T-cell (primary cell): ENCODE results near the gene ADCY10. TPM values are rescaled to one million over a fixed set of nuclear protein-coding genes. Genes with fewer than 3 reads are reported as not detected.

ENCODE experiments used
- ATAC-seq, 4 experiments: fragments of 200-7000 bp in 3 of 4; fragments of 150-1000 bp in 1 of 4; cut with Tn5 transposase; replicated peaks in 1 of 4; 1 replicate in 3 of 4; 2 replicates in 1 of 4; pipeline ENCODE4 v1.10.0; 2021; ENCODE audit warnings: moderate library complexity in 3 of 4, mild to moderate bottlenecking in 2 of 4, moderate number of reproducible peaks in 1 of 4
- CTCF ChIA-PET, 2 donors: fragments of 300-600 bp; sonication (Branson Sonifier 250); formaldehyde crosslinking; loops; one replicate each; lab custom pipeline; 2022; ENCODE audit warnings: antibody characterized with exemption in 2 of 2; lab: Charles Lee
- POLR2A ChIA-PET, 2 donors: fragments of 300-600 bp; sonication (Branson Sonifier 250); formaldehyde crosslinking; loops; one replicate each; lab custom pipeline; 2022; ENCODE audit warnings: antibody characterized with exemption in 2 of 2; lab: Charles Lee
- DNase-seq, 35 experiments: peaks; one replicate each; pipeline versions ENCODE4 v3.0.0 to v3.0.0-alpha.2; 2013 to 2023
- H3K27ac ChIP-seq: one replicate; pipeline ENCODE4 v1.5.1; 2013; ENCODE audit warnings: low read length
- H3K27me3 ChIP-seq, 2 experiments: replicated peaks in 1 of 2; 1 replicate in 1 of 2; 2 replicates in 1 of 2; pipeline versions ENCODE4 v1.6.1 to v1.7.0; 2013; ENCODE audit warnings: low read length in 1 of 2, mixed read lengths in 1 of 2; ENCODE audit not compliant: control insufficient read depth in 2 of 2, insufficient read depth in 2 of 2; ENCODE audit errors: extremely low read depth in 1 of 2
- H3K36me3 ChIP-seq, 2 donors: 1 replicate in 1 of 2; 2 replicates in 1 of 2; pipeline versions ENCODE4 v1.6.1 to v1.7.0; 2013; ENCODE audit warnings: low read length in 1 of 2; ENCODE audit not compliant: control insufficient read depth in 2 of 2, insufficient read depth in 1 of 2; ENCODE audit errors: extremely low read depth in 1 of 2
- H3K4me1 ChIP-seq, 2 experiments: 1 replicate in 1 of 2; 2 replicates in 1 of 2; pipeline versions ENCODE4 v1.6.1 to v1.7.0; 2013; ENCODE audit warnings: low read length in 2 of 2, mixed read lengths in 1 of 2; ENCODE audit not compliant: insufficient read depth in 2 of 2, control insufficient read depth in 1 of 2; ENCODE audit errors: extremely low read depth in 1 of 2
- H3K4me3 ChIP-seq, 2 donors: 1 replicate in 1 of 2; 2 replicates in 1 of 2; pipeline versions ENCODE4 v1.5.1 to v1.7.0; 2013; ENCODE audit warnings: mild to moderate bottlenecking in 2 of 2, low read length in 1 of 2, moderate library complexity in 1 of 2; ENCODE audit not compliant: control insufficient read depth in 1 of 2; ENCODE audit errors: extremely low read depth in 1 of 2
- H3K9me3 ChIP-seq: 2 replicates; pipeline ENCODE4 v1.7.0; 2013
- H3K27ac Mint-ChIP-seq, 2 donors: one replicate each; pipeline ENCODE4 v1.8.0; 2020 to 2021; ENCODE audit warnings: mild to moderate bottlenecking in 2 of 2, mixed read lengths in 2 of 2
- H3K27me3 Mint-ChIP-seq, 2 donors: one replicate each; pipeline ENCODE4 v1.8.0; 2021 to 2022; ENCODE audit warnings: mixed read lengths in 2 of 2
- H3K36me3 Mint-ChIP-seq: one replicate; pipeline ENCODE4 v1.8.0; 2021; ENCODE audit warnings: mixed read lengths
- H3K4me1 Mint-ChIP-seq, 3 donors: one replicate each; pipeline ENCODE4 v1.8.0; 2020 to 2022; ENCODE audit warnings: mixed read lengths in 3 of 3, mild to moderate bottlenecking in 1 of 3
- H3K4me3 Mint-ChIP-seq, 3 donors: one replicate each; pipeline ENCODE4 v1.8.0; 2020 to 2022; ENCODE audit warnings: mild to moderate bottlenecking in 3 of 3, mixed read lengths in 3 of 3, moderate library complexity in 3 of 3
- H3K9me3 Mint-ChIP-seq, 3 donors: one replicate each; pipeline ENCODE4 v1.8.0; 2020 to 2022; ENCODE audit warnings: mixed read lengths in 3 of 3
- WGBS: methylation state at CpG from one replicate; pipeline ENCODE4 v1.1.5; 2013; ENCODE audit warnings: missing lambda C conversion rate; ENCODE audit not compliant: insufficient coverage; 5-methylcytosine and 5-hydroxymethylcytosine counted together
- total RNA-seq, 35 experiments: library from RNA in 6 of 35; stranded (reverse) in 6 of 35; fragments of 120-200 nt in 1 of 35; gene quantifications; one replicate each; pipeline versions ENCODE4 v1.2.1 to v1.2.4 and lab custom pipeline; 2013 to 2026

The ADCY10 gene
- total RNA-seq, 5 donors from 2014 or later (not counting 1 experiment from before 2014, with no cell fraction given): 0.06 to 0.82 (median 0.44) TPM

- H3K4me1 ChIP-seq: peaks cover 0 to 13% of the 10 kb centered on the region in 2 experiments
- H3K27ac Mint-ChIP-seq: no peak overlapping the region
- peaks cover 0 to 5% of the 10 kb centered on the region in 2 donors for H3K36me3 ChIP-seq
- no peak overlapping the region for H3K4me3 ChIP-seq
- CTCF ChIA-PET: interaction anchor here in 1 of 2 donors (0.7 kb wide), 2 partner anchors 85 to 1035 kb away, joined by 3 to 5 read pairs; no protein-coding TSS in a partner anchor
- ATAC-seq: no peak
- H3K36me3 Mint-ChIP-seq: peaks cover 48% of the 10 kb centered on the region
- no CpG with 5 or more reads among the region's 2 CpGs for WGBS
- no peaks in the 10 kb centered on the region for H3K27me3 ChIP-seq
- DNase-seq: no peak
- H3K9me3 ChIP-seq: no peaks in the 10 kb centered on the region
- peaks cover 5 to 17% (median 12%) of the 10 kb centered on the region in 3 donors for H3K4me1 Mint-ChIP-seq
- H3K9me3 Mint-ChIP-seq: no peaks in the 10 kb centered on the region
- H3K27me3 Mint-ChIP-seq: no peaks in the 10 kb centered on the region
- POLR2A ChIA-PET: interaction anchor here in 1 of 2 donors (0.7 kb wide), 1 partner anchor 219 kb away, joined by 11 read pairs; no protein-coding TSS in a partner anchor
- no peak overlapping the region for H3K27ac ChIP-seq
- H3K4me3 Mint-ChIP-seq: no peak overlapping the region
Observed at GRCh38 chr1:167773516-167773915, 140.4 kb downstream of the ADCY10 start.

GRCh38 chr1:167772436-167772835, 141.5 kb downstream of the ADCY10 start:
- H3K4me1 Mint-ChIP-seq: peaks cover 5 to 24% (median 11%) of the 10 kb centered on the region in 3 donors
- DNase-seq: no peak
- ChIA-PET POLR2A (no interaction called here), CTCF (no interaction called here)
- no peak overlapping the region for H3K27ac Mint-ChIP-seq
- no peaks in the 10 kb centered on the region for H3K9me3 ChIP-seq
- peaks cover 56% of the 10 kb centered on the region for H3K36me3 Mint-ChIP-seq
- no peak overlapping the region for H3K4me3 ChIP-seq
- H3K36me3 ChIP-seq: peaks cover 0 to 5% of the 10 kb centered on the region in 2 donors
- no CpG with 5 or more reads among the region's 4 CpGs for WGBS
- no peaks in the 10 kb centered on the region for H3K27me3 Mint-ChIP-seq
- ATAC-seq: no peak
- H3K27ac ChIP-seq: no peak overlapping the region
- H3K27me3 ChIP-seq: no peaks in the 10 kb centered on the region
- H3K4me3 Mint-ChIP-seq: no peak overlapping the region
- no peaks in the 10 kb centered on the region for H3K9me3 Mint-ChIP-seq
- peaks cover 0 to 13% of the 10 kb centered on the region in 2 experiments for H3K4me1 ChIP-seq

GRCh38 chr1:167770127-167770526, 143.8 kb downstream of the ADCY10 start:
- Mint-ChIP-seq H3K27ac (no peak overlapping the region), H3K9me3 (no peaks in the 10 kb centered on the region), H3K4me1 (peaks cover 0 to 8% (median 0%) of the 10 kb centered on the region in 3 donors), H3K36me3 (peaks cover 58% of the 10 kb centered on the region), H3K27me3 (no peaks in the 10 kb centered on the region), H3K4me3 (no peak overlapping the region)
- peaks cover 0 to 5% of the 10 kb centered on the region in 2 donors for H3K36me3 ChIP-seq
- ATAC-seq (no peak), DNase-seq (no peak)
- no peaks in the 10 kb centered on the region for H3K9me3 ChIP-seq
- H3K27me3 ChIP-seq: no peaks in the 10 kb centered on the region
- no peak overlapping the region for H3K4me3 ChIP-seq
- no peak overlapping the region for H3K27ac ChIP-seq
- no CpG with 5 or more reads among the region's 3 CpGs for WGBS
- ChIA-PET CTCF (interaction anchor here in 1 of 2 donors (1.0 kb wide), 1 partner anchor 13 kb away, joined by 3 read pairs; no protein-coding TSS in a partner anchor), POLR2A (interaction anchor here in 1 of 2 donors (0.6 kb wide), 1 partner anchor 614 kb away, joined by 7 read pairs; no protein-coding TSS in a partner anchor)
- peaks cover 0 to 2% of the 10 kb centered on the region in 2 experiments for H3K4me1 ChIP-seq

DNA sequence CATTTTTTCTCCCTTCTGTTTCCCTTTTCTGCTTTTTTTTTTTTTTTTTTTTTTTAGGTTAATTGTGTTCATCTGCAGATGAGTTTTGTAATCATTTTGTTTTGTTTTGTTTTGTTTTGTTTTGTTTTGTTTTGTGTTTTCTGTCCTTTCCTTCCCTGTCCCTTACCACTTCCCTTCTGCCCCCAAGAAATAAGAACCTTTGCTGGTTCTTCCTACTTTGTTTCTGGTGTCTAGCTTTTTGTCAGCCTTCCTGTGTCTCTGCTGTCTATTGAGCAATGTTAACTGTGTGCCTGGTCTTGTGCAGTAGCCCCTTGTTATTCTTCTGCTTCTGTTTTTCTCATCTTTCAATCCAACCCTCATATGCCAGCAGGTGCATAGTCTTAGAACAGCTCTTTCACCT, 146.2 kb downstream of the ADCY10 start:
- H3K9me3 Mint-ChIP-seq: no peaks in the 10 kb centered on the region
- H3K4me1 ChIP-seq: peaks cover 0 to under 1% of the 10 kb centered on the region in 2 experiments
- H3K4me1 Mint-ChIP-seq: peaks cover under 1 to 8% (median under 1%) of the 10 kb centered on the region in 3 donors
- H3K27me3 Mint-ChIP-seq: no peaks in the 10 kb centered on the region
- ATAC-seq (no peak), DNase-seq (no peak)
- POLR2A ChIA-PET: no interaction called here
- H3K4me3 Mint-ChIP-seq: no peak overlapping the region
- H3K9me3 ChIP-seq: no peaks in the 10 kb centered on the region
- H3K4me3 ChIP-seq: no peak overlapping the region
- H3K27ac Mint-ChIP-seq: no peak overlapping the region
- H3K36me3 Mint-ChIP-seq: peaks cover 52% of the 10 kb centered on the region
- CTCF ChIA-PET: no interaction called here
- no peaks in the 10 kb centered on the region for H3K27me3 ChIP-seq
- peaks cover 0 to 2% of the 10 kb centered on the region in 2 donors for H3K36me3 ChIP-seq
- no peak overlapping the region for H3K27ac ChIP-seq

- Mint-ChIP-seq H3K4me3 (no peak overlapping the region), H3K27me3 (no peaks in the 10 kb centered on the region), H3K9me3 (no peaks in the 10 kb centered on the region), H3K4me1 (peaks cover 13 to 20% (median 13%) of the 10 kb centered on the region in 3 donors), H3K36me3 (peaks cover 41% of the 10 kb centered on the region), H3K27ac (no peak overlapping the region)
- no peak overlapping the region for H3K4me3 ChIP-seq
- no peaks in the 10 kb centered on the region for H3K27me3 ChIP-seq
- H3K9me3 ChIP-seq: no peaks in the 10 kb centered on the region
- DNase-seq (no peak), ATAC-seq (no peak)
- peaks cover 0 to 2% of the 10 kb centered on the region in 2 donors for H3K36me3 ChIP-seq
- H3K4me1 ChIP-seq: peaks cover 10 to 11% of the 10 kb centered on the region in 2 experiments
- no peak overlapping the region for H3K27ac ChIP-seq
- CTCF ChIA-PET: no interaction called here
- WGBS: no CpG with 5 or more reads among the region's 2 CpGs
- POLR2A ChIA-PET: no interaction called here
Observed at GRCh38 chr1:167766538-167766937, 147.4 kb downstream of the ADCY10 start.

DNA sequence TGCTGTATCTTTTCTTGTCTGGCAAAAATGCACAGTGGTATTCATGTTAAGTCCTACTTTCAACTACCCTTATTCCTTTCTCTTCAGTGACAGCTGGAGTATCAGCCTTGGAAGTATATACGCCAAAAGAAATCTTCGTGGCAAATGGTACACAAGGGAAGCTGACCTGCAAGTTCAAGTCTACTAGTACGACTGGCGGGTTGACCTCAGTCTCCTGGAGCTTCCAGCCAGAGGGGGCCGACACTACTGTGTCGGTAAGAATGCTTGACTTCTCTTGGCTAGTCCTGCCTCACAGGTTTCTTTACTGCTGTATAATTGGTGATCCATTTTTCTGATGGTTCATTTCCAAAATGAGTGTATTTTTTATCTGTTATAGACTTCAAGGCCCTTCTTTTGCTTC, 148.4 kb downstream of the ADCY10 start:
- WGBS: 96% methylated on average over 6 of the region's 6 CpGs
- no peak overlapping the region for H3K4me3 Mint-ChIP-seq
- no peak for DNase-seq

More for the DNA sequence above, 148.4 kb downstream of the ADCY10 start:
- CTCF ChIA-PET: no interaction called here
- H3K9me3 ChIP-seq: no peaks in the 10 kb centered on the region
- peaks cover 11 to 13% of the 10 kb centered on the region in 2 experiments for H3K4me1 ChIP-seq
- no peaks in the 10 kb centered on the region for H3K27me3 ChIP-seq
- peaks cover 36% of the 10 kb centered on the region for H3K36me3 Mint-ChIP-seq
- H3K4me3 ChIP-seq: no peak overlapping the region
- no peak for ATAC-seq
- no peaks in the 10 kb centered on the region for H3K9me3 Mint-ChIP-seq
- H3K27ac ChIP-seq: no peak overlapping the region
- POLR2A ChIA-PET: no interaction called here
- no peaks in the 10 kb centered on the region for H3K27me3 Mint-ChIP-seq
- no peak overlapping the region for H3K27ac Mint-ChIP-seq
- H3K4me1 Mint-ChIP-seq: peaks cover 17 to 31% (median 17%) of the 10 kb centered on the region in 3 donors
- H3K36me3 ChIP-seq: peaks cover 0 to 2% of the 10 kb centered on the region in 2 donors
